Breast epithelium (tissue), 4 donors: ENCODE results near the gene COL25A1. TPM values are rescaled to one million over a fixed set of nuclear protein-coding genes. Genes with fewer than 3 reads are reported as not detected.

Experiments used
- DNase-seq, 2 donors: peaks; one replicate each; pipeline ENCODE4 v3.0.0-alpha.2; 2019; ENCODE audit warnings: low spot score in 2 of 2
- H3K27ac ChIP-seq, 2 donors: fragments of 200-600 bp; sonication (generic) in 1 of 2; one replicate each; pipeline ENCODE4 v1.5.1; 2016 to 2019; ENCODE audit warnings: mild to moderate bottlenecking in 1 of 2
- H3K27me3 ChIP-seq, 2 donors: fragments of 200-600 bp; sonication (generic) in 1 of 2; one replicate each; pipeline versions ENCODE4 v1.5.1 to v1.6.0; 2017 to 2019; ENCODE audit warnings: control low read depth in 1 of 2, mild to moderate bottlenecking in 1 of 2
- H3K36me3 ChIP-seq: fragments of 200-600 bp; one replicate; pipeline ENCODE4 v1.5.1; 2019
- H3K4me1 ChIP-seq, 2 donors: fragments of 200-600 bp; sonication (generic); one replicate each; pipeline ENCODE4 v1.5.1; 2016 to 2019; ENCODE audit warnings: control low read depth in 1 of 2
- H3K4me3 ChIP-seq, 3 donors: fragments of 200-600 bp; sonication (generic); 1 replicate in 2 of 3; 2 replicates in 1 of 3; pipeline ENCODE4 v1.5.1; 2016 to 2019; ENCODE audit warnings: mild to moderate bottlenecking in 3 of 3, moderate library complexity in 2 of 3
- H3K9me3 ChIP-seq, 2 donors: fragments of 200-600 bp; sonication (generic) in 1 of 2; one replicate each; pipeline ENCODE4 v1.5.1; 2016 to 2019; ENCODE audit warnings: control low read depth in 1 of 2
- POLR2A ChIP-seq: fragments of 450-650 bp; IDR thresholded peaks from one replicate; pipeline ENCODE4 v1.6.1; 2016; ENCODE audit warnings: antibody characterized with exemption, mild to moderate bottlenecking, moderate library complexity
- POLR2AphosphoS5 ChIP-seq, 3 donors: sonication (generic); formaldehyde crosslinking; IDR thresholded peaks; one replicate each; pipeline ENCODE4 v1.6.1; 2017; ENCODE audit warnings: antibody characterized with exemption in 3 of 3
- intact Hi-C: fragments of 100-400 bp; cut with DNase I; formaldehyde crosslinking; loops from one replicate; pipeline ENCODE4 v1.15.1; 2023; ENCODE audit warnings: low total_unique reads
- total RNA-seq, 3 donors: library from RNA; depleted of rRNA; stranded (reverse); fragments of >200 nt; gene quantifications; one replicate each; pipeline ENCODE4 v1.1.0, GENCODE V29; 2016
- TF ChIP-seq, protein P1 (sequence below), 3 donors: fragments of 450-650 bp; IDR thresholded peaks; one replicate each; pipeline ENCODE4 v1.5.1; 2016 to 2017; ENCODE audit warnings: antibody characterized with exemption in 3 of 3, mild to moderate bottlenecking in 3 of 3, moderate library complexity in 3 of 3

The COL25A1 gene
- total RNA-seq, 3 donors from 2014 or later = 2.6 to 11.0 (median 2.8) TPM

DNA sequence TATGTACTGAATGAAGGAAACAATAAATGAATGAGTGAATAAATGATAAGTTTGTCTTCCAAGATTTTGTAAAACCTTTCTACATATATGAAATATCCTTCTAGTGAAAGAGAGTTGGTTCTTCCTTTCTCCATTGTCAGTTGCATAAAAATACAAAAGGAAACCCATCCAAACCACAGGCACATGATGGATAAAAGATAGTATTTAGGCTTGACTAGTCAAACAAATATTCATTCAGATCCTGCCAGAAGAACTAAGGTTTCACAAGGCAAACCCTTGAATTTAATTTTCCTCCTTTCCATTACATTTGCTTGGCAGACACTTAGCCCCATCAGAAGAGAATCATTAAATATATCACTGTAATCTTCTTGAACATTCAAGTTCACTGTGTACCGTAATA lies 208.4 kb downstream of the COL25A1 start:
- no peak overlapping the region for H3K4me3 ChIP-seq
- no peaks in the 10 kb centered on the region for H3K36me3 ChIP-seq
- H3K27me3 ChIP-seq = no peaks in the 10 kb centered on the region
- intact Hi-C loops = no loop called here
- H3K9me3 ChIP-seq = no peaks in the 10 kb centered on the region
- H3K4me1 ChIP-seq = no peaks in the 10 kb centered on the region
- no peak overlapping the region for H3K27ac ChIP-seq
- TF ChIP-seq, protein P1, sequence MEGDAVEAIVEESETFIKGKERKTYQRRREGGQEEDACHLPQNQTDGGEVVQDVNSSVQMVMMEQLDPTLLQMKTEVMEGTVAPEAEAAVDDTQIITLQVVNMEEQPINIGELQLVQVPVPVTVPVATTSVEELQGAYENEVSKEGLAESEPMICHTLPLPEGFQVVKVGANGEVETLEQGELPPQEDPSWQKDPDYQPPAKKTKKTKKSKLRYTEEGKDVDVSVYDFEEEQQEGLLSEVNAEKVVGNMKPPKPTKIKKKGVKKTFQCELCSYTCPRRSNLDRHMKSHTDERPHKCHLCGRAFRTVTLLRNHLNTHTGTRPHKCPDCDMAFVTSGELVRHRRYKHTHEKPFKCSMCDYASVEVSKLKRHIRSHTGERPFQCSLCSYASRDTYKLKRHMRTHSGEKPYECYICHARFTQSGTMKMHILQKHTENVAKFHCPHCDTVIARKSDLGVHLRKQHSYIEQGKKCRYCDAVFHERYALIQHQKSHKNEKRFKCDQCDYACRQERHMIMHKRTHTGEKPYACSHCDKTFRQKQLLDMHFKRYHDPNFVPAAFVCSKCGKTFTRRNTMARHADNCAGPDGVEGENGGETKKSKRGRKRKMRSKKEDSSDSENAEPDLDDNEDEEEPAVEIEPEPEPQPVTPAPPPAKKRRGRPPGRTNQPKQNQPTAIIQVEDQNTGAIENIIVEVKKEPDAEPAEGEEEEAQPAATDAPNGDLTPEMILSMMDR (IDR thresholded peaks at IDR 0.05) = no peak
- TF ChIP-seq POLR2A (no peak), POLR2AphosphoS5 (IDR thresholded peaks at IDR 0.05) (no peak)
- no peak for DNase-seq

DNA sequence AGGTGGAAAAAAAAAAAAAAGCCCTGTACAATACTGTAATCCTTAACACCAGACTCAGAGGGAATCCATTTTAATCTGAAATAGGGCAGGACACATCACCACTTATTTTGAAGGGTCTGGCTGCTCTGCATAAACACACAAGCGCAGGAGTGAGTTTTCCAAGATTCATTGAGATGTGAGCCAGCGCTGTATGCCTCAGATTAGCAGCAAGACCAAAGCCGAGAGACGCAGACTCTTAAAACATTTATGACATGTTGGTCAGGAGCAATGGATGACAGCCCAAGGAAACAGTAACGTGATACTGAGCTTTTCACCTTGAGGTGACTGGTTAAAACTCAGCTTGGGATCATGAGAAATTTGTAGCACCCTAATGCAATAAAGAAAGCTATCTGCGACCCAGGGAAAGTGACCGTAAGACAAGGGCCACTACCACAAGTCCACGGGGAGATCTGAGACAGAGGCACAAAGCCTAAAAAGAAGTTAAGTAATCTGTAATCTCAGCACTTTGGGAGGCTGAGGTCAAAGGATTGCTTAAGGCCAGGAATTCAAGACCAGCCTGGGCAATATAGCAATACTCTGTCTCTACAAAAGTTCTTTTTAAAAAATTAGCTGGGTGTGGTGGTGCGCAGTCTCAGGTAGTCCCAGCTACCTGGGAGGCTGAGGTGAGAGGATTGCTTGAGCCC lies 210.6 kb downstream of the COL25A1 start:
- TF ChIP-seq, protein P1 (IDR thresholded peaks at IDR 0.05) = no peak
- TF ChIP-seq POLR2A (no peak), POLR2AphosphoS5 (IDR thresholded peaks at IDR 0.05) (no peak)
- no peaks in the 10 kb centered on the region for H3K4me1 ChIP-seq
- DNase-seq = no peak
- no peak overlapping the region for H3K4me3 ChIP-seq
- intact Hi-C loops = no loop called here
- H3K27ac ChIP-seq = no peak overlapping the region
- no peaks in the 10 kb centered on the region for H3K36me3 ChIP-seq
- no peaks in the 10 kb centered on the region for H3K9me3 ChIP-seq
- H3K27me3 ChIP-seq = no peaks in the 10 kb centered on the region

DNA sequence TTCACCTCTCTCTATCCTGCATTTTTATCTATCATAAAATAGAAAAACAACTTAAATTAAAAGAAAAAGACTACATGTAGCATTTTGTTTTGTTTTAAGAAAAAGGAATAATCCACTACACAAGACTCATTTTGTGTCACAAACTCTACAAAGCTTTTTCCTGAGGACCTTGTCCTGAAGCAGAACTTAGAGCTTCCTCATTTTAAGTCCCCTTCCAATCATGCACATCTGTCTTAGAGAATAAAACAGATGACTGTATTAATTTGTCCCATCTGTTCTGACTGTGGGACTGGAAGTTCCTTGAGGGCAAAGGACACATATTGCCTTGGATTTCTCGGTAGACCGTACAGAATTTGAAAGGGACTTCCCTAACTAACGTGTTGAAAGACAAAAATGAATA lies 218.5 kb downstream of the COL25A1 start:
- Histone ChIP-seq H3K27ac (no peak overlapping the region), H3K4me3 (no peak overlapping the region), H3K9me3 (no peaks in the 10 kb centered on the region), H3K27me3 (no peaks in the 10 kb centered on the region), H3K4me1 (no peaks in the 10 kb centered on the region), H3K36me3 (no peaks in the 10 kb centered on the region)
- intact Hi-C loops = no loop called here
- TF ChIP-seq POLR2A (no peak), POLR2AphosphoS5 (IDR thresholded peaks at IDR 0.05) (no peak)
- TF ChIP-seq, protein P1 (IDR thresholded peaks at IDR 0.05) = no peak
- DNase-seq = no peak

DNA sequence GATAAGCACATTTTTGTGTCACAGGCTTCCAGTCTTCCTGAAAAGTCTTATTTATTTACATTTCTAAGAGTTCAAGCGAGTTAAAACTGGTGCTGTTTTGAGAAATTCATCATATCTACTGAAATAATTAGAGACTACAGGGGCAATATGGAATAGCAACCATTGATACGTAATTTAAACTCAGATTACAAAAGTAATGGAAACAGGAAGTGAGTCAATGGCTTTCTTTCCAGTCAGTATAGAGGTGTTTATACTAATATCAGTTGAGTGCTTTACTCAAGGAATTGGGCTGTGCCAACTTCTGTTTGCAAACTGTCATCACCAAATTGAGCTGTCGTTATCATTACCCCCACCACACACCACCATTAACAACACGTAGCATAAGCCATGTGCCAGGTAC lies 222.7 kb downstream of the COL25A1 start:
- Histone ChIP-seq H3K36me3 (no peaks in the 10 kb centered on the region), H3K4me1 (no peaks in the 10 kb centered on the region), H3K9me3 (no peaks in the 10 kb centered on the region), H3K27ac (no peak overlapping the region), H3K27me3 (no peaks in the 10 kb centered on the region), H3K4me3 (no peak overlapping the region)
- intact Hi-C loops = no loop called here
- DNase-seq = no peak
- no peak for TF ChIP-seq POLR2A
- TF ChIP-seq, protein P1 (IDR thresholded peaks at IDR 0.05) = no peak
- TF ChIP-seq POLR2AphosphoS5 (IDR thresholded peaks at IDR 0.05) = no peak

DNA sequence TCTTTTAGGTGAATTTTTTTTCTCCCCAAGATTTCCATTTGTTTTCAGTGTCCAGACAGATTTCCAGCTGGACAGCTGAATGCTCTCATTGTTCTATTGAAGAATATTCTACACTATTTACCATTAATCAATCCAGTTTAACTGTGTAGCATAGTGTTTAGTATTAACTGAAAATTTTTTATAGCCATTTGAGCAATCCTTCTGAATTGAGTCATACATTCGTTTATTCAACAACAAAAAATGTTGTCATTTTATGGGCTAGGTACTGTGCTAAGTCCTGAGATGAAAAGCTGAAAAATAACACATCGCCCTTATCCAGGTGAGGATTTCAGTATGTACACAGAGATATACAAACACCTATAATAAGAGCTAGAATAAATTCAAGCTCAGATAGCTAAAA lies 223.3 kb downstream of the COL25A1 start:
- Histone ChIP-seq H3K9me3 (no peaks in the 10 kb centered on the region), H3K4me3 (no peak overlapping the region), H3K36me3 (no peaks in the 10 kb centered on the region), H3K27ac (no peak overlapping the region), H3K27me3 (no peaks in the 10 kb centered on the region), H3K4me1 (no peaks in the 10 kb centered on the region)
- DNase-seq = no peak
- intact Hi-C loops = no loop called here
- TF ChIP-seq POLR2A = no peak
- TF ChIP-seq, protein P1 (IDR thresholded peaks at IDR 0.05) = no peak
- no peak for TF ChIP-seq POLR2AphosphoS5 (IDR thresholded peaks at IDR 0.05)
